Stimulated activated naive B cell treated with anti-CD40 and anti-IgM and Interleukin-4, amounts not matched to agents 10 μg/mL and 1 μg/mL and 100 μg/mL, for 72 hours (primary cell): ENCODE data around the gene ZNF117.
A peak's percentile ranks its signal among the peaks of the same experiment; 100 is the strongest.

Experiments used
- ATAC-seq, 2 donors: fragments of 150-1000 bp; cut with Tn5 transposase; replicated peaks; 2 replicates each; pipeline ENCODE4 v1.10.0; 2021; ENCODE audit warnings: moderate library complexity in 1 of 2
- DNase-seq: peaks from one replicate; pipeline ENCODE4 v3.0.0; 2021
- H3K27ac Mint-ChIP-seq: one replicate; pipeline ENCODE4 v1.8.0; 2022; ENCODE audit warnings: mild to moderate bottlenecking, mixed read lengths
- H3K27me3 Mint-ChIP-seq, 2 donors: one replicate each; pipeline ENCODE4 v1.8.0; 2022; ENCODE audit warnings: mixed read lengths in 2 of 2
- H3K36me3 Mint-ChIP-seq, 2 donors: one replicate each; pipeline ENCODE4 v1.8.0; 2022; ENCODE audit warnings: mixed read lengths in 2 of 2, mild to moderate bottlenecking in 1 of 2
- H3K4me1 Mint-ChIP-seq, 2 donors: one replicate each; pipeline ENCODE4 v1.8.0; 2022; ENCODE audit warnings: mixed read lengths in 2 of 2, mild to moderate bottlenecking in 1 of 2
- H3K4me3 Mint-ChIP-seq, 2 donors: one replicate each; pipeline ENCODE4 v1.8.0; 2022; ENCODE audit warnings: mild to moderate bottlenecking in 2 of 2, mixed read lengths in 2 of 2, moderate library complexity in 1 of 2
- H3K9me3 Mint-ChIP-seq, 2 donors: one replicate each; pipeline ENCODE4 v1.8.0; 2022; ENCODE audit warnings: mixed read lengths in 2 of 2, mild to moderate bottlenecking in 1 of 2

ZNF117 gene

GRCh38 chr7:65004575-65004974, 13.7 kb upstream of the ZNF117 start:
- peaks cover 37 to 52% of the 10 kb centered on the region in 2 donors for H3K36me3 Mint-ChIP-seq
- DNase-seq = no peak
- H3K4me1 Mint-ChIP-seq = peaks cover 27 to 64% of the 10 kb centered on the region in 2 donors
- H3K4me3 Mint-ChIP-seq = peak overlapping the region; percentile 95 to 96
- peak overlapping the region; percentile 81 for H3K27ac Mint-ChIP-seq
- H3K9me3 Mint-ChIP-seq = peaks cover 18% of the 10 kb centered on the region in 2 donors
- H3K27me3 Mint-ChIP-seq = no peaks in the 10 kb centered on the region
- peak in 1 of 2 donors; percentile 23 for ATAC-seq

- no peaks in the 10 kb centered on the region for H3K27me3 Mint-ChIP-seq
Observed at GRCh38 chr7:65002972-65003585, 12.2 kb upstream of the ZNF117 start.

GRCh38 chr7:65001291-65001814, 10.5 kb upstream of the ZNF117 start:
- H3K27ac Mint-ChIP-seq = peak overlapping the region; percentile 74
- H3K36me3 Mint-ChIP-seq = peaks cover 69 to 84% of the 10 kb centered on the region in 2 donors
- peaks cover 37% of the 10 kb centered on the region in 2 donors for H3K9me3 Mint-ChIP-seq
- no peak for ATAC-seq
- no peak for DNase-seq
- peak overlapping the region; percentile 14 to 23 for H3K4me3 Mint-ChIP-seq
- H3K4me1 Mint-ChIP-seq = peaks cover 29 to 67% of the 10 kb centered on the region in 2 donors
- no peaks in the 10 kb centered on the region for H3K27me3 Mint-ChIP-seq

More at GRCh38 chr7:65002972-65003585, 12.2 kb upstream of the ZNF117 start:
- no peak for ATAC-seq
- Mint-ChIP-seq H3K4me3 (peak overlapping the region in 1 of 2 donors; percentile 44), H3K9me3 (peaks cover 24 to 27% of the 10 kb centered on the region in 2 donors), H3K4me1 (peaks cover 35 to 77% of the 10 kb centered on the region in 2 donors), H3K36me3 (peaks cover 52 to 67% of the 10 kb centered on the region in 2 donors), H3K27ac (no peak overlapping the region)
- no peak for DNase-seq

GRCh38 chr7:64999165-65000004, 8.5 kb upstream of the ZNF117 start:
- H3K4me1 Mint-ChIP-seq = peaks cover 24 to 54% of the 10 kb centered on the region in 2 donors
- peak overlapping the region; percentile 50 to 68 for H3K4me3 Mint-ChIP-seq
- H3K9me3 Mint-ChIP-seq = peaks cover 42 to 44% of the 10 kb centered on the region in 2 donors
- H3K27me3 Mint-ChIP-seq = no peaks in the 10 kb centered on the region
- ATAC-seq (peak; percentile 99), DNase-seq (peak; percentile 40)
- H3K36me3 Mint-ChIP-seq = peaks cover 70 to 88% of the 10 kb centered on the region in 2 donors
- H3K27ac Mint-ChIP-seq = peak overlapping the region; percentile 95

- H3K9me3 Mint-ChIP-seq = peaks cover 43 to 44% of the 10 kb centered on the region in 2 donors
- peak overlapping the region; percentile 95 for H3K27ac Mint-ChIP-seq
Observed at GRCh38 chr7:64998865-64999164, 8.0 kb upstream of the ZNF117 start.

GRCh38 chr7:64997927-64998391, 7.1 kb upstream of the ZNF117 start:
- Mint-ChIP-seq H3K4me1 (peaks cover 20 to 41% of the 10 kb centered on the region in 2 donors), H3K9me3 (peaks cover 44 to 50% of the 10 kb centered on the region in 2 donors), H3K4me3 (no peak overlapping the region), H3K36me3 (peaks cover 73 to 88% of the 10 kb centered on the region in 2 donors), H3K27ac (peak overlapping the region; percentile 95), H3K27me3 (no peaks in the 10 kb centered on the region)
- ATAC-seq (no peak), DNase-seq (no peak)

More at GRCh38 chr7:64998865-64999164, 8.0 kb upstream of the ZNF117 start:
- DNase-seq (no peak), ATAC-seq (no peak)
- Mint-ChIP-seq H3K4me3 (peak overlapping the region; percentile 50 to 68), H3K36me3 (peaks cover 72 to 88% of the 10 kb centered on the region in 2 donors), H3K4me1 (peaks cover 22 to 50% of the 10 kb centered on the region in 2 donors), H3K27me3 (no peaks in the 10 kb centered on the region)

GRCh38 chr7:64997164-64997908, 6.5 kb upstream of the ZNF117 start:
- peak overlapping the region; percentile 77 for H3K27ac Mint-ChIP-seq
- H3K36me3 Mint-ChIP-seq = peaks cover 73 to 88% of the 10 kb centered on the region in 2 donors
- no peaks in the 10 kb centered on the region for H3K27me3 Mint-ChIP-seq
- ATAC-seq (no peak), DNase-seq (no peak)
- H3K4me1 Mint-ChIP-seq = peaks cover 17 to 35% of the 10 kb centered on the region in 2 donors
- H3K9me3 Mint-ChIP-seq = peaks cover 44 to 47% of the 10 kb centered on the region in 2 donors
- no peak overlapping the region for H3K4me3 Mint-ChIP-seq

GRCh38 chr7:64996305-64996704, 5.5 kb upstream of the ZNF117 start:
- no peak overlapping the region for H3K27ac Mint-ChIP-seq
- ATAC-seq = no peak
- H3K27me3 Mint-ChIP-seq = no peaks in the 10 kb centered on the region
- H3K4me3 Mint-ChIP-seq = no peak overlapping the region
- H3K36me3 Mint-ChIP-seq = peaks cover 76 to 91% of the 10 kb centered on the region in 2 donors
- peaks cover 40 to 48% of the 10 kb centered on the region in 2 donors for H3K9me3 Mint-ChIP-seq
- no peak for DNase-seq
- H3K4me1 Mint-ChIP-seq = peaks cover 10 to 27% of the 10 kb centered on the region in 2 donors

- ATAC-seq (no peak), DNase-seq (no peak)
- H3K27me3 Mint-ChIP-seq = no peaks in the 10 kb centered on the region
- peaks cover 6 to 8% of the 10 kb centered on the region in 2 donors for H3K4me1 Mint-ChIP-seq
- peaks cover 42 to 56% of the 10 kb centered on the region in 2 donors for H3K9me3 Mint-ChIP-seq
- H3K27ac Mint-ChIP-seq = no peak overlapping the region
- H3K36me3 Mint-ChIP-seq = peaks cover 84 to 91% of the 10 kb centered on the region in 2 donors
- H3K4me3 Mint-ChIP-seq = no peak overlapping the region
Observed at GRCh38 chr7:64993901-64994300, 3.1 kb upstream of the ZNF117 start.

GRCh38 chr7:64992971-64993370, 2.1 kb upstream of the ZNF117 start:
- H3K27ac Mint-ChIP-seq = no peak overlapping the region
- no peaks in the 10 kb centered on the region for H3K27me3 Mint-ChIP-seq
- no peak for DNase-seq
- peaks cover 4 to 11% of the 10 kb centered on the region in 2 donors for H3K4me1 Mint-ChIP-seq
- ATAC-seq = no peak
- H3K36me3 Mint-ChIP-seq = peaks cover 84 to 91% of the 10 kb centered on the region in 2 donors
- peaks cover 47 to 61% of the 10 kb centered on the region in 2 donors for H3K9me3 Mint-ChIP-seq
- H3K4me3 Mint-ChIP-seq = no peak overlapping the region

- Mint-ChIP-seq H3K4me1 (peaks cover 4 to 17% of the 10 kb centered on the region in 2 donors), H3K4me3 (no peak overlapping the region), H3K27ac (no peak overlapping the region), H3K36me3 (peaks cover 88 to 97% of the 10 kb centered on the region in 2 donors), H3K9me3 (peaks cover 51 to 65% of the 10 kb centered on the region in 2 donors), H3K27me3 (no peaks in the 10 kb centered on the region)
- ATAC-seq (no peak), DNase-seq (no peak)
Observed at GRCh38 chr7:64990216-64990615, 620 bp downstream of the ZNF117 start.

GRCh38 chr7:64978497-64979203, 12.2 kb downstream of the ZNF117 start:
- ATAC-seq (no peak), DNase-seq (no peak)
- no peaks in the 10 kb centered on the region for H3K4me1 Mint-ChIP-seq
- peaks cover 61 to 70% of the 10 kb centered on the region in 2 donors for H3K36me3 Mint-ChIP-seq
- H3K27ac Mint-ChIP-seq = no peak overlapping the region
- H3K9me3 Mint-ChIP-seq = peaks cover 33 to 37% of the 10 kb centered on the region in 2 donors
- no peaks in the 10 kb centered on the region for H3K27me3 Mint-ChIP-seq
- H3K4me3 Mint-ChIP-seq = no peak overlapping the region

GRCh38 chr7:64965594-64965993, 25.2 kb downstream of the ZNF117 start:
- Mint-ChIP-seq H3K4me3 (no peak overlapping the region), H3K9me3 (peaks cover 19 to 20% of the 10 kb centered on the region in 2 donors), H3K27me3 (no peaks in the 10 kb centered on the region), H3K27ac (no peak overlapping the region), H3K36me3 (peaks cover 7 to 12% of the 10 kb centered on the region in 2 donors), H3K4me1 (no peaks in the 10 kb centered on the region)
- DNase-seq (no peak), ATAC-seq (no peak)
